Measurements from ENCODE around the gene THAP8. TPM values are rescaled to one million over a fixed set of nuclear protein-coding genes. Genes with fewer than 3 reads are reported as not detected.

THAP8 gene
- total RNA-seq, 1 experiment from 2014 or later: 5.4 TPM

- no peaks in the 10 kb centered on the region for H3K79me2 ChIP-seq (ENCODE audit: insufficient read depth, low read length)
- H3K36me3 Mint-ChIP-seq (ENCODE audit: insufficient read depth in 1 of 3, low read depth in 3 of 3): peaks cover 0 to 6% (median 4%) of the 10 kb centered on the region in 3 experiments; a peak in 3 of 7 replicates
- H3K27ac ChIP-seq (ENCODE audit: insufficient read length, low read depth, low read length): no peak overlapping the region
- no peaks in the 10 kb centered on the region for H3K9me3 Mint-ChIP-seq
- H3T11ph ChIP-seq (ENCODE audit: low read length): no peak overlapping the region
- H2BK120ac ChIP-seq (ENCODE audit: low read depth, low read length, poor library complexity, severe bottlenecking): no peak overlapping the region
- peaks cover 15 to 24% of the 10 kb centered on the region in 2 experiments for H3K4me1 Mint-ChIP-seq
- no peak overlapping the region for H3K18ac ChIP-seq (ENCODE audit: insufficient read length, low read depth, low read length)
- H3K4me2 ChIP-seq (ENCODE audit: insufficient read depth, insufficient read length, low read length): no peak overlapping the region
- no peaks in the 10 kb centered on the region for H3K27me3 ChIP-seq (ENCODE audit: insufficient read depth, low read length)
- no peaks in the 10 kb centered on the region for H3K79me1 ChIP-seq (ENCODE audit: insufficient read depth, low read depth, low read length, poor library complexity, severe bottlenecking)
- no CpG with 5 or more reads among the region's 4 CpGs for WGBS (ENCODE audit: extremely low coverage, insufficient read length, low lambda C conversion rate)
- no peak overlapping the region for H4K91ac ChIP-seq (ENCODE audit: insufficient read length, low read depth, low read length)
- peaks cover 4% of the 10 kb centered on the region for H3K23me2 ChIP-seq (ENCODE audit: insufficient read length, low read depth, low read length, poor library complexity, severe bottlenecking)
- no peak overlapping the region for H4K8ac ChIP-seq (replicated peaks; ENCODE audit: insufficient read length, low read depth, low read length)
- no peak overlapping the region for H3K9ac ChIP-seq (ENCODE audit: extremely low read depth, insufficient read length, low read length)
- no peak overlapping the region for H4K5ac ChIP-seq (ENCODE audit: insufficient read length, low read depth, low read length)
- no peaks in the 10 kb centered on the region for H3K9me3 ChIP-seq (ENCODE audit: control insufficient read depth, low read depth, low read length)
- peaks cover 4% of the 10 kb centered on the region; the same call in 1 of the 2 replicates for H3K4me1 ChIP-seq (ENCODE audit: insufficient read depth, low read length)
- H2BK5ac ChIP-seq (ENCODE audit: insufficient read length, low read length): no peak overlapping the region
- H2BK20ac ChIP-seq (ENCODE audit: low read depth, low read length, poor library complexity, severe bottlenecking): no peak overlapping the region
- H3K4ac ChIP-seq (ENCODE audit: low read depth, low read length): no peak overlapping the region
- H3K4me3 Mint-ChIP-seq: no peak overlapping the region
- H2BK12ac ChIP-seq (ENCODE audit: insufficient read length, low read depth, low read length): no peak overlapping the region
- H3K23ac ChIP-seq (ENCODE audit: insufficient read length, low read depth, low read length): no peak overlapping the region
- no peak overlapping the region for H2BK15ac ChIP-seq (ENCODE audit: low read depth, low read length)
- no peak overlapping the region for H3K27ac Mint-ChIP-seq
- H4K20me1 ChIP-seq (ENCODE audit: control insufficient read depth, insufficient read depth, insufficient read length): no peaks in the 10 kb centered on the region
- H3K14ac ChIP-seq (ENCODE audit: insufficient read depth, low read length): no peak overlapping the region
- H3K56ac ChIP-seq (ENCODE audit: insufficient read length, low read depth, low read length): no peak overlapping the region
- no peak for DNase-seq
- TF ChIP-seq CTCF (conservative IDR thresholded peaks at IDR 0.05): no peak
- H2AFZ ChIP-seq (ENCODE audit: low read length): no peak overlapping the region
- no peak overlapping the region for H2AK5ac ChIP-seq (ENCODE audit: insufficient read length, low read length)
- no peaks in the 10 kb centered on the region; the same call in 1 of the 2 replicates for H3K27me3 Mint-ChIP-seq (ENCODE audit: low read depth)
These were observed 4.9 kb downstream of the THAP8 start for GRCh38 chr19:36049080-36049698.
